HS-27A (cell line): ENCODE data around the gene PRKAB2.
"Not testable (repeated sequence)": the region's sequence is repeated elsewhere in the genome, so short reads cannot be mapped to it uniquely, and the experiment has no call there.

ENCODE experiments used
- DNase-seq: peaks from one replicate; pipeline ENCODE4 v3.0.0-alpha.2; 2012; ENCODE audit warnings: low read depth, missing footprints

PRKAB2 gene

DNA sequence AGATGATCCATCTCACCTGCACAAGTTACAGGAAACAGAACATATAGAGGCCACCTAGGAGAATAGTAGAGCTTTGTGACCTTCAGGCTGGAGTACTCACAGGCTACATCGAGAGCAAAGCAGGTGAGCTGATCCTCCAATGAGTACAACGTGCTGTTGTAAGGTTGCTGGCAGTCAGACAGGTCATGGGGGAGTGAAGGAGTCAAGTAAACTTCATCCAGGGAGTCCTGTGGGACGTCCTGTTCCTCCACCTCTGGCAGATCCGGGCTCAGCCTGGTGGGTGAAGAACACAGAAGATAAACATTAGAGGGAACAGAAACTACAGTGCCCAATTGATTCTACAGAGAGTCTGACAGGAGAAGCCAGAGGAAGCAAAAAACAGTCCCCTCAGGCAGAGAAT, 62.5 kb downstream of the PRKAB2 start:
- DNase-seq: no peak

DNA sequence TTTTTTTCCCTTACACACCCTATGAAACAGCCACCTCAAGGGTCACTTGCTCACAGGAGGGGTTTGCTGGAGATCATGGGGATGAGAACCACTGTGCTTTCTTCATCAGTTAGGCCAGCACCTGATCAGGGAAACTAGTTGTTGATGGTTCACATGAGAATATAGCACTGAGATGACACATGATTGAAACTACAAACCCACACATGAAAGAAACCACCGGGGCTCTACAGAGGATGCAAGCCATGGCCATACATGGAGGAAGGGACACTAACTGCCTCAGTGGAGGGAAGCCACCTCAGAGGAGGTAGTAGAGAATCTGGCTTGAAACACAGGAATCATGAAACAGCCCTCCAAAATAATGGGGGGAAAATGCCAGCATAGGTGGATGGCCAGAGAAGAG, 63.2 kb downstream of the PRKAB2 start:
- DNase-seq: no peak

DNA sequence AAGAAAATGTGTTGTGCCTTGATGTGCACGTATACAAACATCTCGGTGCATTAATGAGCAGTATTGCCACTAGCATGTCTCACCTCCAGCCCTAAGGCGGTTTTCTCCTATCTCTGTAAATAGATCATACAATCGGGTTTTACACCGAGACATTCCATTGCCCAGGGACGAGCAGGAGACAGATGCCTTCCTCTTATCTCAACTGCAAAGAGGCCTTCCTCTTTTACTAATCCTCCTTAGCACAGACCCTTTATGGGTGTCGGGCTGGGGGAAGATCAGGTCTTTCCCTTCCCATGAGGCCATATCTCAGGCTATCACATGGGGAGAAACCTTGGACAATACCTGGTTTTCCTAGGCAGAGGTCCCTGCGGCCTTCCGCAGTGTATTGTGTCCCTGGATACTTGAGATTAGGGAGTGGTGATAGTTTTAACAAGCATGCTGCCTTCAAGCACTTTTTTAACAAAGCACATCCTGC, 65.8 kb downstream of the PRKAB2 start:
- not testable (repeated sequence) for DNase-seq

DNA sequence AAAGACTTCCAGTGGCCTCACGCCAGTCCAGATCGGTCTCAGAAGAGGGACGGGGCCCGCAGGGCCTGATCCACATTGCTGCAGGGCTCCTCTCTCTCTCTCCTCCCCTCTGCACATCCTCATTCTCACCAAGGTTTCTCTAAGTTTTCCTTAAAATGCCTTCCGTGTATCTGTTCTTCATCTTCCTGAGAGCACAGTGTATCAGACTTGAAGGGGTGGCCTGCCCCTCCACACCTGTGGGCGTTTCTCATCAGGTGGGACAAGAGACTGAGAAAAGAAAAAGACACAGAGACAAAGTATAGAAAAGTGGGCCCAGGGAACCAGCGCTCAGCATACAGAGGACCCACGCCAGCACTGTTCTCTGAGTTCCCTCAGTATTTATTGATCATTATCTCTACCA, 66.4 kb downstream of the PRKAB2 start:
- no peak for DNase-seq
